Nephron (organoid): Measurements from ENCODE around the gene ACTC1.

Experiments
- H3K27ac Mint-ChIP-seq, 3 experiments: 2 replicates each; pipeline ENCODE4 v1.8.0; 2020; ENCODE audit warnings: mixed read lengths in 3 of 3, mild to moderate bottlenecking in 2 of 3, moderate library complexity in 1 of 3
- H3K27me3 Mint-ChIP-seq: 2 replicates; pipeline ENCODE4 v1.8.0; 2021; ENCODE audit warnings: low read depth, mild to moderate bottlenecking, moderate library complexity, mixed read lengths
- H3K36me3 Mint-ChIP-seq: 2 replicates; pipeline ENCODE4 v1.8.0; 2020; ENCODE audit warnings: low read depth, mixed read lengths
- H3K4me1 Mint-ChIP-seq: 2 replicates; pipeline ENCODE4 v1.8.0; 2020; ENCODE audit warnings: mixed read lengths
- H3K4me3 Mint-ChIP-seq, 3 experiments: 2 replicates each; pipeline ENCODE4 v1.8.0; 2020; ENCODE audit warnings: mild to moderate bottlenecking in 3 of 3, mixed read lengths in 3 of 3, moderate library complexity in 2 of 3
- H3K9me3 Mint-ChIP-seq: 2 replicates; pipeline ENCODE4 v1.8.0; 2020; ENCODE audit warnings: mixed read lengths
- TF ChIP-seq, protein P1 (sequence below), 3 experiments: fragments of 200-600 bp; sonication (generic); IDR thresholded peaks; one replicate each; pipeline ENCODE4 v1.5.0; 2021; ENCODE audit warnings: antibody characterized with exemption in 3 of 3; ENCODE audit not compliant: unreplicated experiment in 3 of 3

ACTC1 gene

GRCh38 chr15:34773917-34774316 lies 21.4 kb downstream of the ACTC1 start:
- H3K4me1 Mint-ChIP-seq: no peaks in the 10 kb centered on the region
- H3K9me3 Mint-ChIP-seq: no peaks in the 10 kb centered on the region
- TF ChIP-seq, protein P1, sequence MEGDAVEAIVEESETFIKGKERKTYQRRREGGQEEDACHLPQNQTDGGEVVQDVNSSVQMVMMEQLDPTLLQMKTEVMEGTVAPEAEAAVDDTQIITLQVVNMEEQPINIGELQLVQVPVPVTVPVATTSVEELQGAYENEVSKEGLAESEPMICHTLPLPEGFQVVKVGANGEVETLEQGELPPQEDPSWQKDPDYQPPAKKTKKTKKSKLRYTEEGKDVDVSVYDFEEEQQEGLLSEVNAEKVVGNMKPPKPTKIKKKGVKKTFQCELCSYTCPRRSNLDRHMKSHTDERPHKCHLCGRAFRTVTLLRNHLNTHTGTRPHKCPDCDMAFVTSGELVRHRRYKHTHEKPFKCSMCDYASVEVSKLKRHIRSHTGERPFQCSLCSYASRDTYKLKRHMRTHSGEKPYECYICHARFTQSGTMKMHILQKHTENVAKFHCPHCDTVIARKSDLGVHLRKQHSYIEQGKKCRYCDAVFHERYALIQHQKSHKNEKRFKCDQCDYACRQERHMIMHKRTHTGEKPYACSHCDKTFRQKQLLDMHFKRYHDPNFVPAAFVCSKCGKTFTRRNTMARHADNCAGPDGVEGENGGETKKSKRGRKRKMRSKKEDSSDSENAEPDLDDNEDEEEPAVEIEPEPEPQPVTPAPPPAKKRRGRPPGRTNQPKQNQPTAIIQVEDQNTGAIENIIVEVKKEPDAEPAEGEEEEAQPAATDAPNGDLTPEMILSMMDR (IDR thresholded peaks at IDR 0.05; ENCODE audit: unreplicated experiment in 3 of 3): no peak
- no peak overlapping the region for H3K4me3 Mint-ChIP-seq
- no peak overlapping the region for H3K27ac Mint-ChIP-seq
- H3K36me3 Mint-ChIP-seq: no peaks in the 10 kb centered on the region
- peaks cover 6% of the 10 kb centered on the region for H3K27me3 Mint-ChIP-seq

- peaks cover 15% of the 10 kb centered on the region for H3K27me3 Mint-ChIP-seq
- no peak overlapping the region for H3K4me3 Mint-ChIP-seq
- H3K4me1 Mint-ChIP-seq: no peaks in the 10 kb centered on the region
- TF ChIP-seq, protein P1 (IDR thresholded peaks at IDR 0.05; ENCODE audit: unreplicated experiment in 3 of 3): no peak
- no peaks in the 10 kb centered on the region for H3K9me3 Mint-ChIP-seq
- H3K27ac Mint-ChIP-seq: no peak overlapping the region
- H3K36me3 Mint-ChIP-seq: no peaks in the 10 kb centered on the region
Observed at GRCh38 chr15:34773013-34773412, 22.3 kb downstream of the ACTC1 start.

GRCh38 chr15:34772312-34772711 lies 23.0 kb downstream of the ACTC1 start:
- peaks cover 17% of the 10 kb centered on the region for H3K27me3 Mint-ChIP-seq
- H3K4me3 Mint-ChIP-seq: no peak overlapping the region
- no peaks in the 10 kb centered on the region for H3K4me1 Mint-ChIP-seq
- no peaks in the 10 kb centered on the region for H3K9me3 Mint-ChIP-seq
- TF ChIP-seq, protein P1 (IDR thresholded peaks at IDR 0.05; ENCODE audit: unreplicated experiment in 3 of 3): no peak
- no peaks in the 10 kb centered on the region for H3K36me3 Mint-ChIP-seq
- H3K27ac Mint-ChIP-seq: no peak overlapping the region

DNA sequence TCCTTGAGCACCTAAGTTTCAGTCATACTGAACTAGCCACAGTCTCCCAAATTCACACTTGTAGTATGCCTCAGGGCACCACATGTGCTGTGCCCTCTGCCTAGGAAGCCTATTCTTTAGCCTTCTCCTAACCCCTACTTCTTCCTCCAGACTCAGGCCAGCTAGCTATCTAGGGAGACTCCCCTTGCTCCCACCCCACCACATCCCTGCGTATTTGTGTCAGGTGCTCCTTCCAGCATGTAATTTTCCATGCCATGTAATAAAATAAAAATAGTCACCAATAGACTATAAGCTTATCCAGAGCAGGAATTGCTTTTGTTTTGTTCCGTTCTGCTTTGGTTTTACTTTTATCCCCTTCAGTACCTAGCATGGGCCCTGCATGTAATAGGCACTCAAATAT lies 25.6 kb downstream of the ACTC1 start:
- TF ChIP-seq, protein P1 (IDR thresholded peaks at IDR 0.05; ENCODE audit: unreplicated experiment in 3 of 3): no peak
- Mint-ChIP-seq H3K9me3 (no peaks in the 10 kb centered on the region), H3K36me3 (no peaks in the 10 kb centered on the region), H3K4me1 (no peaks in the 10 kb centered on the region), H3K4me3 (no peak overlapping the region), H3K27me3 (peaks cover 17% of the 10 kb centered on the region), H3K27ac (no peak overlapping the region)

- no peaks in the 10 kb centered on the region for H3K9me3 Mint-ChIP-seq
- H3K4me3 Mint-ChIP-seq: no peak overlapping the region
Observed at GRCh38 chr15:34768530-34768929, 26.8 kb downstream of the ACTC1 start.

DNA sequence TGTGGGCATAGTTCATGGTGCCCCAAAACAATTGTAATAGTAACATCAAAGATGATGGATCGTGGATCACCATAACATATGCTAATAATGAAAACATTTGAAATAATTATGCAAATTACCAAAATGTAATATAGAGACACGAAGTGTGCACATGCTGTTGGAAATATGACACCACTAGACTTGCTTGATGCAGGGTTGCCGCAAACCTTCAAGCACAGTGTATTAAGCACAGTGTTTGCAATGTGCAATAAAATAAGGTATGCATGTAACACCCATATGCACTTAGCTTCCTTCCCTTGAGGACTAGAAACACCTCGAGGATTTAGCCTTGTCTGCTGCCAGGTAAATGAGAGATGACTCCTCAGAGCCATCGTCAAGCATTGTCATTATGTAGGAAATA lies 29.6 kb downstream of the ACTC1 start:
- Mint-ChIP-seq H3K27me3 (peaks cover 21% of the 10 kb centered on the region), H3K4me3 (no peak overlapping the region), H3K9me3 (no peaks in the 10 kb centered on the region), H3K4me1 (no peaks in the 10 kb centered on the region), H3K27ac (no peak overlapping the region), H3K36me3 (no peaks in the 10 kb centered on the region)
- TF ChIP-seq, protein P1 (IDR thresholded peaks at IDR 0.05; ENCODE audit: unreplicated experiment in 3 of 3): no peak

More at GRCh38 chr15:34768530-34768929, 26.8 kb downstream of the ACTC1 start:
- TF ChIP-seq, protein P1 (IDR thresholded peaks at IDR 0.05; ENCODE audit: unreplicated experiment in 3 of 3): no peak
- no peak overlapping the region for H3K27ac Mint-ChIP-seq
- peaks cover 17% of the 10 kb centered on the region for H3K27me3 Mint-ChIP-seq
- no peaks in the 10 kb centered on the region for H3K4me1 Mint-ChIP-seq
- H3K36me3 Mint-ChIP-seq: no peaks in the 10 kb centered on the region
